MM.1S (cell line): ENCODE data around the gene PRR13.

Source experiments
- DNase-seq: peaks from one replicate; pipeline ENCODE4 v3.0.0-alpha.2; 2015
- H2AFZ ChIP-seq: fragments of 300-600 bp; sonication (generic); 2 replicates; pipeline ENCODE4 v1.6.0; 2016; ENCODE audit warnings: antibody characterized with exemption, low read length
- H3F3A ChIP-seq: fragments of 300-600 bp; sonication (generic); 2 replicates; pipeline ENCODE4 v1.6.1; 2016; ENCODE audit warnings: mild to moderate bottlenecking, antibody characterized with exemption, low read length, moderate library complexity, mixed read lengths; ENCODE audit not compliant: insufficient read depth
- H3K27ac ChIP-seq: fragments of 300-600 bp; sonication (generic); 2 replicates; pipeline ENCODE4 v1.5.1; 2016; ENCODE audit warnings: mild to moderate bottlenecking, low read length
- H3K27me3 ChIP-seq: fragments of 300-600 bp; sonication (generic); replicated peaks from 2 replicates; pipeline ENCODE4 v1.6.0; 2016; ENCODE audit warnings: low read length; ENCODE audit not compliant: insufficient read depth
- H3K36me3 ChIP-seq: fragments of 300-600 bp; sonication (generic); replicated peaks from 2 replicates; pipeline ENCODE4 v1.6.1; 2016; ENCODE audit warnings: mild to moderate bottlenecking, low read length, mixed read lengths; ENCODE audit not compliant: insufficient read depth
- H3K4me1 ChIP-seq: fragments of 300-600 bp; sonication (generic); 2 replicates; pipeline ENCODE4 v1.6.1; 2016; ENCODE audit warnings: low read length, mixed read lengths
- H3K4me2 ChIP-seq: fragments of 300-600 bp; sonication (generic); 2 replicates; pipeline ENCODE4 v1.6.0; 2016; ENCODE audit warnings: low read depth, low read length
- H3K4me3 ChIP-seq: fragments of 300-600 bp; sonication (generic); 2 replicates; pipeline ENCODE4 v1.5.1; 2016; ENCODE audit warnings: low read length, mixed read lengths
- H3K79me2 ChIP-seq: fragments of 300-600 bp; sonication (generic); 2 replicates; pipeline ENCODE4 v1.6.1; 2016; ENCODE audit warnings: mixed run types, low read length, mixed read lengths
- H3K9ac ChIP-seq: fragments of 300-600 bp; sonication (generic); 2 replicates; pipeline ENCODE4 v1.6.1; 2016; ENCODE audit warnings: low read length, mixed read lengths
- H3K9me2 ChIP-seq: fragments of 300-600 bp; sonication (generic); replicated peaks from 2 replicates; pipeline ENCODE4 v1.6.1; 2016; ENCODE audit warnings: mild to moderate bottlenecking, low read length, mixed read lengths; ENCODE audit not compliant: insufficient read depth
- H3K9me3 ChIP-seq: fragments of 300-600 bp; sonication (generic); replicated peaks from 2 replicates; pipeline ENCODE4 v1.6.1; 2016; ENCODE audit warnings: mild to moderate bottlenecking, low read length, mixed read lengths; ENCODE audit not compliant: insufficient read depth
- H4K20me1 ChIP-seq: fragments of 300-600 bp; sonication (generic); 2 replicates; pipeline ENCODE4 v1.6.1; 2016; ENCODE audit warnings: mild to moderate bottlenecking, low read length, moderate library complexity, mixed read lengths; ENCODE audit not compliant: insufficient read depth
- CTCF ChIP-seq: fragments of 300-600 bp; sonication (generic); IDR thresholded peaks from 2 replicates; pipeline ENCODE4 v1.5.1; 2016; ENCODE audit warnings: antibody characterized with exemption, low read length, mixed read lengths
- EZH2 ChIP-seq: fragments of 300-600 bp; sonication (generic); optimal IDR thresholded peaks from 2 replicates; pipeline ENCODE3; 2017; ENCODE audit warnings: low read depth, mild to moderate bottlenecking, antibody characterized with exemption, low read length, mixed read lengths
- EZH2phosphoT487 ChIP-seq: fragments of 300-600 bp; sonication (generic); IDR thresholded peaks from 2 replicates; pipeline ENCODE4 v1.6.1; 2018; ENCODE audit warnings: antibody characterized with exemption, low read length

PRR13 gene

GRCh38 chr12:53483979-53484377 is 42.4 kb downstream of the PRR13 start:
- Histone ChIP-seq H3K9me3 (no peaks in the 10 kb centered on the region), H3K36me3 (peaks cover 22% of the 10 kb centered on the region; the same call in 1 of the 2 replicates), H3K9me2 (no peaks in the 10 kb centered on the region), H3K27ac (peak overlapping the region; percentile 9; the same call in 1 of the 2 replicates), H3K27me3 (no peaks in the 10 kb centered on the region), H3K4me2 (no peak overlapping the region), H2AFZ (no peak overlapping the region), H3F3A (peaks cover 73% of the 10 kb centered on the region), H4K20me1 (peaks cover 7% of the 10 kb centered on the region; the same call in 1 of the 2 replicates), H3K4me1 (peaks cover 19% of the 10 kb centered on the region), H3K79me2 (peaks cover 26% of the 10 kb centered on the region), H3K4me3 (no peak overlapping the region), H3K9ac (no peak overlapping the region)
- no peak for TF ChIP-seq EZH2phosphoT487
- no peak for TF ChIP-seq EZH2
- no peak for TF ChIP-seq CTCF
- DNase-seq = no peak

GRCh38 chr12:53484686-53485575 is 43.4 kb downstream of the PRR13 start:
- Histone ChIP-seq H3K9ac (no peak overlapping the region), H3K36me3 (peaks cover 12% of the 10 kb centered on the region; the same call in 1 of the 2 replicates), H3K27me3 (no peaks in the 10 kb centered on the region), H3K4me3 (no peak overlapping the region), H3K4me2 (no peak overlapping the region), H3K4me1 (peaks cover 9% of the 10 kb centered on the region), H3F3A (peaks cover 68% of the 10 kb centered on the region), H3K9me3 (no peaks in the 10 kb centered on the region), H2AFZ (no peak overlapping the region), H3K9me2 (no peaks in the 10 kb centered on the region), H3K79me2 (peaks cover 16% of the 10 kb centered on the region), H4K20me1 (peaks cover 7% of the 10 kb centered on the region; the same call in 1 of the 2 replicates), H3K27ac (peak overlapping the region; percentile 1; the same call in 1 of the 2 replicates)
- DNase-seq = no peak
- TF ChIP-seq EZH2 = no peak
- TF ChIP-seq CTCF = no peak
- TF ChIP-seq EZH2phosphoT487 = no peak

GRCh38 chr12:53485955-53486735 is 44.6 kb downstream of the PRR13 start:
- Histone ChIP-seq H4K20me1 (0 out of 2 replicates have a peak, but pooled peaks cover 4% of the 10 kb centered on the region), H2AFZ (no peak overlapping the region), H3K27ac (no peak overlapping the region), H3K79me2 (peaks cover 7% of the 10 kb centered on the region; the same call in 1 of the 2 replicates), H3K4me3 (no peak overlapping the region), H3K27me3 (no peaks in the 10 kb centered on the region), H3K9ac (no peak overlapping the region), H3K4me2 (no peak overlapping the region), H3K4me1 (no peaks in the 10 kb centered on the region), H3K36me3 (0 out of 2 replicates have a peak, but pooled peaks cover 6% of the 10 kb centered on the region), H3F3A (peaks cover 56% of the 10 kb centered on the region), H3K9me2 (no peaks in the 10 kb centered on the region), H3K9me3 (no peaks in the 10 kb centered on the region)
- TF ChIP-seq EZH2phosphoT487 (no peak), CTCF (no peak), EZH2 (no peak)
- no peak for DNase-seq
